Measurements from ENCODE around the gene SHC2. TPM values are rescaled to one million over a fixed set of nuclear protein-coding genes. Genes with fewer than 3 reads are reported as not detected.

The SHC2 gene
- total and polyA plus RNA-seq, 2 of the 8 experiments (the other 6 are each of a cell fraction or from before 2014, with no cell fraction given) = 4.4 to 7.3 TPM

- Histone ChIP-seq H2AFZ (ENCODE audit: low read length) (no peak overlapping the region), H3K9me3 (ENCODE audit: insufficient read depth in 2 of 2, low read depth in 1 of 2, low read length in 1 of 2) (no peaks in the 10 kb centered on the region; a peak in 1 of 4 replicates), H4K20me1 (replicated peaks in 1 of 2; ENCODE audit: control insufficient read depth in 1 of 2, insufficient read depth in 2 of 2, low read length in 2 of 2) (no peaks in the 10 kb centered on the region), H2BK20ac (ENCODE audit: low read length) (no peak overlapping the region), H3K18ac (ENCODE audit: extremely low read depth, low read length) (no peak overlapping the region), H2AK5ac (ENCODE audit: low read depth, low read length) (no peak overlapping the region), H3K9ac (replicated peaks in 1 of 4; ENCODE audit: extremely low read depth in 1 of 4, low read depth in 3 of 4, low read length in 3 of 4) (no peak overlapping the region), H4K5ac (ENCODE audit: insufficient read length, low read depth, low read length) (no peak overlapping the region), H3K27me3 (replicated peaks in 1 of 4; ENCODE audit: control insufficient read depth in 3 of 4, extremely low read depth in 1 of 4, insufficient read depth in 3 of 4, low read length in 3 of 4) (no peaks in the 10 kb centered on the region), H3K4me1 (replicated peaks in 1 of 4; ENCODE audit: control insufficient read depth in 3 of 4, insufficient read depth in 4 of 4, low read length in 3 of 4) (no peaks in the 10 kb centered on the region), H3K4me2 (ENCODE audit: insufficient read depth in 1 of 2, low read depth in 2 of 2, low read length in 2 of 2) (no peak overlapping the region), H3K27ac (ENCODE audit: low read depth, low read length) (no peak overlapping the region), H2BK15ac (ENCODE audit: low read length) (no peak overlapping the region), H3K56ac (replicated peaks; ENCODE audit: insufficient read length, low read depth, low read length) (no peak overlapping the region), H3K23me2 (ENCODE audit: low read depth, low read length) (no peaks in the 10 kb centered on the region), H2BK12ac (ENCODE audit: low read depth, low read length) (no peak overlapping the region), H3K36me3 (ENCODE audit: control insufficient read depth in 2 of 4, insufficient read depth in 4 of 4, low read length in 3 of 4) (no peaks in the 10 kb centered on the region), H3K14ac (ENCODE audit: insufficient read length) (no peak overlapping the region), H3K79me1 (ENCODE audit: low read depth, low read length) (no peaks in the 10 kb centered on the region), H3K23ac (ENCODE audit: insufficient read length) (no peak overlapping the region), H4K8ac (ENCODE audit: extremely low read depth, insufficient read depth, low read length) (no peak overlapping the region), H4K91ac (replicated peaks; ENCODE audit: insufficient read length, low read length) (no peak overlapping the region), H3K79me2 (ENCODE audit: control insufficient read depth in 1 of 2, insufficient read depth in 2 of 2, low read length in 2 of 2) (no peaks in the 10 kb centered on the region), H2BK5ac (ENCODE audit: low read depth, low read length) (no peak overlapping the region), H3K4me3 (ENCODE audit: extremely low read depth in 1 of 4, insufficient read depth in 2 of 4, low read depth in 3 of 4, low read length in 4 of 4) (no peak overlapping the region), H3K4ac (replicated peaks; ENCODE audit: insufficient read length, low read depth, low read length) (no peak overlapping the region), H2BK120ac (replicated peaks; ENCODE audit: low read depth, low read length) (no peak overlapping the region)
- FAIRE-seq (no peak), DNase-seq (ENCODE audit: low read depth in 1 of 2, low spot score in 2 of 2) (no peak)
- WGBS, 2 experiments (ENCODE audit: extremely low coverage in 1 of 2, insufficient coverage in 1 of 2, insufficient read length in 1 of 2, insufficient replicate concordance in 2 of 2, low coverage in 1 of 2, low lambda C conversion rate in 2 of 2, missing lambda C conversion rate in 1 of 2) = 87% methylated on average over 14 of the region's 14 CpGs; no CpG with 5 or more reads in 1 of the 2 experiments
- POLR2A ChIA-PET (ENCODE audit: partially characterized antibody) = interaction anchor here (1.0 kb wide), 1 partner anchor 59 kb away, joined by 4 read pairs; no protein-coding TSS in a partner anchor
- CTCF ChIA-PET (ENCODE audit: partially characterized antibody) = interaction anchor here (0.6 to 2.7 kb wide), 8 partner anchors 8 to 215 kb away, joined by 3 to 6 read pairs (median 4); no protein-coding TSS in a partner anchor
- TF ChIP-seq SP2 (IDR thresholded peaks at IDR 0.05; ENCODE audit: low read length) (no peak), CEBPB (IDR thresholded peaks at IDR 0.05; ENCODE audit: low read depth, low read length) (no peak), HDAC2 (IDR thresholded peaks at IDR 0.05; ENCODE audit: borderline replicate concordance in 1 of 2, low read depth in 2 of 2, low read length in 2 of 2) (no peak)
Measured at GRCh38 chr19:372306-372890, 88.4 kb downstream of the SHC2 start.

Measured in H1 (cell line).